Tibial artery (tissue), 4 donors: ENCODE data around the gene MAX.

Experiments
- DNase-seq, 2 donors: peaks; one replicate each; pipeline ENCODE4 v3.0.0-alpha.2; 2019
- H3K27ac ChIP-seq, 2 donors: fragments of 200-600 bp; sonication (generic) in 1 of 2; 1 replicate in 1 of 2; 2 replicates in 1 of 2; pipeline ENCODE4 v1.5.1; 2018 to 2019; ENCODE audit warnings: mild to moderate bottlenecking in 1 of 2
- H3K27me3 ChIP-seq, 2 donors: fragments of 200-600 bp; sonication (generic) in 1 of 2; one replicate each; pipeline versions ENCODE4 v1.5.1 to v1.6.0; 2016 to 2019
- H3K36me3 ChIP-seq, 3 donors: fragments of 200-600 bp; sonication (generic) in 2 of 3; one replicate each; pipeline ENCODE4 v1.5.1; 2016 to 2019; ENCODE audit warnings: mild to moderate bottlenecking in 2 of 3
- H3K4me1 ChIP-seq, 4 donors: fragments of 200-600 bp; sonication (generic) in 2 of 4; 1 replicate in 3 of 4; 2 replicates in 1 of 4; pipeline ENCODE4 v1.5.1; 2016 to 2019
- H3K4me3 ChIP-seq, 2 donors: fragments of 200-600 bp; sonication (generic) in 1 of 2; 1 replicate in 1 of 2; 2 replicates in 1 of 2; pipeline ENCODE4 v1.5.1; 2018 to 2019; ENCODE audit warnings: mild to moderate bottlenecking in 2 of 2
- H3K9me3 ChIP-seq, 3 donors: fragments of 200-600 bp; sonication (generic) in 1 of 3; one replicate each; pipeline ENCODE4 v1.5.1; 2016 to 2019
- intact Hi-C: fragments of 100-400 bp; cut with DNase I; formaldehyde crosslinking; loops from one replicate; pipeline ENCODE4 v1.15.0; 2023; ENCODE audit warnings: low total_unique reads
- TF ChIP-seq, protein P1 (sequence below), 2 experiments: fragments of 200-600 bp in 1 of 2; fragments of 450-650 bp in 1 of 2; IDR thresholded peaks; one replicate each; pipeline ENCODE4 v1.5.1; 2017 to 2019; ENCODE audit warnings: antibody characterized with exemption in 2 of 2, mild to moderate bottlenecking in 1 of 2, moderate library complexity in 1 of 2

Gene MAX, protein sequence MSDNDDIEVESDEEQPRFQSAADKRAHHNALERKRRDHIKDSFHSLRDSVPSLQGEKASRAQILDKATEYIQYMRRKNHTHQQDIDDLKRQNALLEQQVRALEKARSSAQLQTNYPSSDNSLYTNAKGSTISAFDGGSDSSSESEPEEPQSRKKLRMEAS

GRCh38 chr14:65102441-65103149 is at the start of gene MAX:
MAX (minus strand) TSS chr14:65102517; CDS start chr14:65102339, 178 bp downstream.
- H3K27ac ChIP-seq = peak within 1 kb of the TSS; percentile 89 to 93

GRCh38 chr14:65151609-65151956 is 49.3 kb upstream of the MAX start:
- H3K27me3 ChIP-seq = no peaks in the 10 kb centered on the region
- no peak overlapping the region for H3K4me3 ChIP-seq
- no peaks in the 10 kb centered on the region for H3K9me3 ChIP-seq
- DNase-seq = no peak
- no peaks in the 10 kb centered on the region for H3K36me3 ChIP-seq
- intact Hi-C loops = loop anchor here (5.0 kb wide), 1 partner anchor 39 kb away; no protein-coding TSS in a partner anchor
- H3K4me1 ChIP-seq = peaks cover 0 to 6% (median 3%) of the 10 kb centered on the region in 4 donors
- TF ChIP-seq, protein P1, sequence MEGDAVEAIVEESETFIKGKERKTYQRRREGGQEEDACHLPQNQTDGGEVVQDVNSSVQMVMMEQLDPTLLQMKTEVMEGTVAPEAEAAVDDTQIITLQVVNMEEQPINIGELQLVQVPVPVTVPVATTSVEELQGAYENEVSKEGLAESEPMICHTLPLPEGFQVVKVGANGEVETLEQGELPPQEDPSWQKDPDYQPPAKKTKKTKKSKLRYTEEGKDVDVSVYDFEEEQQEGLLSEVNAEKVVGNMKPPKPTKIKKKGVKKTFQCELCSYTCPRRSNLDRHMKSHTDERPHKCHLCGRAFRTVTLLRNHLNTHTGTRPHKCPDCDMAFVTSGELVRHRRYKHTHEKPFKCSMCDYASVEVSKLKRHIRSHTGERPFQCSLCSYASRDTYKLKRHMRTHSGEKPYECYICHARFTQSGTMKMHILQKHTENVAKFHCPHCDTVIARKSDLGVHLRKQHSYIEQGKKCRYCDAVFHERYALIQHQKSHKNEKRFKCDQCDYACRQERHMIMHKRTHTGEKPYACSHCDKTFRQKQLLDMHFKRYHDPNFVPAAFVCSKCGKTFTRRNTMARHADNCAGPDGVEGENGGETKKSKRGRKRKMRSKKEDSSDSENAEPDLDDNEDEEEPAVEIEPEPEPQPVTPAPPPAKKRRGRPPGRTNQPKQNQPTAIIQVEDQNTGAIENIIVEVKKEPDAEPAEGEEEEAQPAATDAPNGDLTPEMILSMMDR (IDR thresholded peaks at IDR 0.05) = no peak
- H3K27ac ChIP-seq = no peak overlapping the region

More at GRCh38 chr14:65102441-65103149, at the start of gene MAX:
- Histone ChIP-seq H3K9me3 (no peaks in the 10 kb centered on the region), H3K36me3 (no peaks in the 10 kb centered on the region), H3K4me1 (peaks cover 0 to 45% (median 21%) of the 10 kb centered on the region in 4 donors), H3K4me3 (peak within 1 kb of the TSS; percentile 87 to 96), H3K27me3 (no peaks in the 10 kb centered on the region)
- intact Hi-C loops = no loop called here
- DNase-seq = peak; percentile 98 to 99
- TF ChIP-seq, protein P1 (IDR thresholded peaks at IDR 0.05) = peak in 1 of 2 experiments; percentile 10

DNA sequence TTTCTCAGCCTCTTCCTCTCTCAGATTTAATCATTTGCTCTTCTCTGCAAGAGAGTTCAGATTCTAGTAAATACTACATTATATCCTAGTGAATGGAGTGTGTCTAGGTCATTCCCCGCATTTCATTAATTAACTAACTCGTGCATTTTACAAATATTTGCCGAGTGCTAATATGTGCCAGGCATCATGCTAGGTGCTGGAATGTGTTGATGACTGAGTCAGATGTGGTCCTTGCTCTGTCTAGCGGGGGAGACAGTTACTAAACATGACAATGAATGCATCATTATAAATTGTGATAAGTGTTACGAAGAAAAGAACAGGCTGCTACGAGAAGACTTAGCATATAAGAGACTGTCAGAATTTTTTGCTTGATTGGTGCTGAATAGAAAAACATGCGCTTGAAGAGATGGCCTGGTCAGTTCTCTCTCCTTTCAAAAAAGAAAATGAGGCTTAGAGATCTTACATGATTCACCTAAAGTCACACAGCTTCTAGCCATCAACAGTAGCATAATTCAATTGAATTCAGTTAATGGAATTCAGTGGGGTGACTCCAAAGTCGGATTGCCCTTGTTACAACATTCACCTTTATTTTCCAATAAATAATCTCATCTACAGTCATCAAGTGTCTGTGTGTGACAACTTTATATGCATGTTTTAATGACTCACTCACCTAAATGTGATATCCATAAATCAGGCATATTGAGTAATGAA is 48.7 kb upstream of the MAX start:
- H3K4me1 ChIP-seq = peaks cover 0 to under 1% (median 0%) of the 10 kb centered on the region in 4 donors
- intact Hi-C loops = loop anchor here (5.0 kb wide), 1 partner anchor 39 kb away; no protein-coding TSS in a partner anchor
- DNase-seq = no peak
- no peak overlapping the region for H3K4me3 ChIP-seq
- H3K36me3 ChIP-seq = no peaks in the 10 kb centered on the region
- TF ChIP-seq, protein P1 (IDR thresholded peaks at IDR 0.05) = no peak
- no peak overlapping the region for H3K27ac ChIP-seq
- H3K9me3 ChIP-seq = no peaks in the 10 kb centered on the region
- H3K27me3 ChIP-seq = no peaks in the 10 kb centered on the region

- Histone ChIP-seq H3K4me3 (no peak overlapping the region), H3K4me1 (no peaks in the 10 kb centered on the region), H3K9me3 (no peaks in the 10 kb centered on the region), H3K36me3 (no peaks in the 10 kb centered on the region), H3K27me3 (peaks cover 0 to 12% of the 10 kb centered on the region in 2 donors), H3K27ac (no peak overlapping the region)
- DNase-seq = no peak
- TF ChIP-seq, protein P1 (IDR thresholded peaks at IDR 0.05) = no peak
- intact Hi-C loops = no loop called here
These were observed 46.8 kb upstream of the MAX start for GRCh38 chr14:65149116-65149515.

GRCh38 chr14:65144170-65144569 is 41.9 kb upstream of the MAX start:
- intact Hi-C loops = no loop called here
- no peaks in the 10 kb centered on the region for H3K4me1 ChIP-seq
- no peak for DNase-seq
- TF ChIP-seq, protein P1 (IDR thresholded peaks at IDR 0.05) = no peak
- no peaks in the 10 kb centered on the region for H3K36me3 ChIP-seq
- H3K9me3 ChIP-seq = no peaks in the 10 kb centered on the region
- H3K27ac ChIP-seq = no peak overlapping the region
- H3K27me3 ChIP-seq = peaks cover 0 to 20% of the 10 kb centered on the region in 2 donors
- no peak overlapping the region for H3K4me3 ChIP-seq
